ENCODE data around the gene CDKN2D. TPM values are rescaled to one million over a fixed set of nuclear protein-coding genes. Genes with fewer than 3 reads are reported as not detected.
A peak's percentile ranks its signal among the peaks of the same experiment; 100 is the strongest.
"Not testable (repeated sequence)": the region's sequence is repeated elsewhere in the genome, so short reads cannot be mapped to it uniquely, and the experiment has no call there.

CDKN2D gene
- total RNA-seq, 1 donor from 2014 or later = 10.5 TPM

GRCh38 chr19:10575011-10575716, 6.4 kb upstream of the CDKN2D start:
- H3K27me3 ChIP-seq = no peaks in the 10 kb centered on the region
- no peak for DNase-seq
- H3K27ac ChIP-seq = no peak overlapping the region
- no peak for TF ChIP-seq CTCF (IDR thresholded peaks at IDR 0.05)
- intact Hi-C loops (cut with DNase I) = no loop called here
- ATAC-seq = no peak
- H3K36me3 ChIP-seq = peaks cover 5% of the 10 kb centered on the region
- H3K4me3 ChIP-seq = no peak overlapping the region
- no peaks in the 10 kb centered on the region for H3K4me1 ChIP-seq
- no peaks in the 10 kb centered on the region for H3K9me3 ChIP-seq

GRCh38 chr19:10574462-10574861, 5.7 kb upstream of the CDKN2D start:
- peaks cover 2% of the 10 kb centered on the region for H3K36me3 ChIP-seq
- H3K9me3 ChIP-seq = no peaks in the 10 kb centered on the region
- ATAC-seq (no peak), DNase-seq (no peak)
- H3K27ac ChIP-seq = no peak overlapping the region
- intact Hi-C loops (cut with DNase I) = no loop called here
- H3K27me3 ChIP-seq = no peaks in the 10 kb centered on the region
- TF ChIP-seq CTCF (IDR thresholded peaks at IDR 0.05) = no peak
- peaks cover 4% of the 10 kb centered on the region for H3K4me1 ChIP-seq
- H3K4me3 ChIP-seq = no peak overlapping the region

GRCh38 chr19:10573793-10574192, 5.0 kb upstream of the CDKN2D start:
- DNase-seq; intact Hi-C loops (cut with DNase I); H3K4me3 ChIP-seq; H3K36me3 ChIP-seq; H3K27ac ChIP-seq; H3K4me1 ChIP-seq; H3K27me3 ChIP-seq; H3K9me3 ChIP-seq; ATAC-seq: not testable (repeated sequence)

DNA sequence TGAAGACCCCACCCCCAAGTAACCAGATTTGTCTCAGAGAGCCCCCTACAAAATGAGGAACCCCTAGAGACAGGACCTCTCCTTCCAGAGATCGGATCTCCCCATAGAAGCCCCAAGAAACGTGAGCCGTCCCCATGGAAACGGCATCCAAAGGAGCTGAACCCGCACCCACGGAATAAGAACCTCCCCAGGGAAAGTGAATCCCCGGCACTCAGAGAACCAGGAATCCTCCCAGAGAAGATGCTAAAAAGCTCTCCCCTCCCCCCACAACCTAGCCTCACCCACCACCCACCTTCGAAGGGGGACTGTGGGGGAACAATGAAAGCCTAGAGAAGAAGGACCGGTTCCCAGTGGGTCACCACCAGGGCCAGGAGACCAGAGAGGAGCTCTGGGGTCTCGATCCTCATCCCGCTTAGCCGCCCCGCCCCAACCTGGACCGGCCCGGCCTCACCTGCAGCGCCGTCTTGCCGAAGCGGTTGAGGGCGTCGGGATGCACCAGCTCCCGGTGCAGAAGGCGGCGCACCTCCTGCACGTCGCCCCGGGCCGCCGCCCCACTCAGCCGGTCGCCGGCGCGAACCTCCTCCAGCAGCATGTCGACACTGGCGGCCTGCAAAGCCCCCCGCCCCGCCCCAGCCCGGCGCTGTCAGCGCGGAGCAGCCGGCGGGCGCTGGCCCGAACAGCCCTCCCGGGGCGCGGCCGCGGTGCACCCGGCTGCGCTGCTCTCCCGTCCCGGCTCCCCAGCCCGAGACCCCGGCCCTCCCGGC, 535 bp downstream of the CDKN2D start:
- no peaks in the 10 kb centered on the region for H3K9me3 ChIP-seq
- TF ChIP-seq CTCF (IDR thresholded peaks at IDR 0.05) = no peak
- H3K4me3 ChIP-seq = peak overlapping the region; percentile 70
- peak overlapping the region; percentile 70 for H3K27ac ChIP-seq
- ATAC-seq (peak; percentile 1), DNase-seq (peak; percentile 84)
- H3K36me3 ChIP-seq = no peaks in the 10 kb centered on the region
- H3K27me3 ChIP-seq = no peaks in the 10 kb centered on the region
- intact Hi-C loops (cut with DNase I) = no loop called here
- peaks cover 26% of the 10 kb centered on the region for H3K4me1 ChIP-seq

DNA sequence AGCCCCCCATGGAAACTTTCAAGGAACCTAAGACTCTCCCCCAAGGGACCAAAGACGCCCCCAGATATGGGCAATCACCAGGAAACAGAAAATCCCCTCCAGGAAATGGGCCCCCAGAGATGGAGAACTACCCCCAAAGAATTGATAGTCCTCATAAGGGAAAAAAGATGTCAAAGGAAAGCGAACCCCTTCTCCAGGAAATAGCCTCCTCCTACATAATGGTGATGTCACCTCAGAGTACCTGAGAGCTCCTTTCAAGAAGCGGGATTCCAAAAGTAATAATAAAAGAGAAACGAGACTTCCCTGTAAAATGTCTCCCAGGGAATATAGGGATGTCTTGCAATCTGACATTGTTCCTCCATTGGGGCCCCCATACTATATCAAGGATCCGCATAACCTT, 1.1 kb downstream of the CDKN2D start:
- Histone ChIP-seq H3K9me3 (no peaks in the 10 kb centered on the region), H3K4me1 (peaks cover 26% of the 10 kb centered on the region), H3K27ac (peak overlapping the region; percentile 87), H3K4me3 (peak overlapping the region; percentile 70), H3K27me3 (no peaks in the 10 kb centered on the region), H3K36me3 (no peaks in the 10 kb centered on the region)
- DNase-seq (no peak), ATAC-seq (no peak)
- no peak for TF ChIP-seq CTCF (IDR thresholded peaks at IDR 0.05)
- intact Hi-C loops (cut with DNase I) = no loop called here

- no peaks in the 10 kb centered on the region for H3K9me3 ChIP-seq
- intact Hi-C loops (cut with DNase I) = no loop called here
- ATAC-seq (no peak), DNase-seq (no peak)
- peak overlapping the region; percentile 80 for H3K4me3 ChIP-seq
- H3K27ac ChIP-seq = peak overlapping the region; percentile 87
- H3K4me1 ChIP-seq = peaks cover 26% of the 10 kb centered on the region
- TF ChIP-seq CTCF (IDR thresholded peaks at IDR 0.05) = no peak
- H3K36me3 ChIP-seq = no peaks in the 10 kb centered on the region
- H3K27me3 ChIP-seq = no peaks in the 10 kb centered on the region
These were observed 1.9 kb downstream of the CDKN2D start for GRCh38 chr19:10566658-10567410.
